HG02870 (cell line): ENCODE data around the gene PIP4K2B.
A peak's percentile ranks its signal among the peaks of the same experiment; 100 is the strongest.

ENCODE experiments used
- ATAC-seq: cut with Tn5 transposase; IDR thresholded peaks from one replicate; pipeline ENCODE4 v1.9.1; 2021; ENCODE audit warnings: mild to moderate bottlenecking, moderate library complexity; ENCODE audit not compliant: unreplicated experiment

The PIP4K2B gene

GRCh38 chr17:38779965-38780752 lies 19.2 kb downstream of the PIP4K2B start:
- ATAC-seq: no peak

GRCh38 chr17:38777641-38778250 lies 21.6 kb downstream of the PIP4K2B start:
- ATAC-seq: no peak

- ATAC-seq: no peak
Measured at GRCh38 chr17:38773258-38773657, 26.1 kb downstream of the PIP4K2B start.

GRCh38 chr17:38768417-38768816 lies 30.9 kb downstream of the PIP4K2B start:
- ATAC-seq: no peak

- ATAC-seq: no peak
Measured at GRCh38 chr17:38766341-38766740, 33.0 kb downstream of the PIP4K2B start.

GRCh38 chr17:38762231-38762630 lies 37.1 kb downstream of the PIP4K2B start:
- no peak for ATAC-seq

GRCh38 chr17:38761612-38762011 lies 37.7 kb downstream of the PIP4K2B start:
- no peak for ATAC-seq

- ATAC-seq: no peak
Measured at GRCh38 chr17:38753071-38753506, 46.3 kb downstream of the PIP4K2B start.

- peak; percentile 92 for ATAC-seq
Measured at GRCh38 chr17:38752308-38753070, 46.9 kb downstream of the PIP4K2B start, which contains the start of gene PSMB3. Gene PSMB3 (plus strand): TSS chr17:38752741. CDS start chr17:38752827, 86 bp downstream.

GRCh38 chr17:38751808-38752307 lies 47.5 kb downstream of the PIP4K2B start:
- ATAC-seq: peak; percentile 0

- no peak for ATAC-seq
Measured at GRCh38 chr17:38751144-38751807, 48.1 kb downstream of the PIP4K2B start.

GRCh38 chr17:38750312-38751121 lies 48.8 kb downstream of the PIP4K2B start:
- no peak for ATAC-seq

GRCh38 chr17:38750044-38750311 lies 49.4 kb downstream of the PIP4K2B start:
- no peak for ATAC-seq

- ATAC-seq: no peak
Measured at GRCh38 chr17:38749223-38750043, 49.9 kb downstream of the PIP4K2B start.

GRCh38 chr17:38748892-38749222 lies 50.5 kb downstream of the PIP4K2B start:
- ATAC-seq: no peak

GRCh38 chr17:38748149-38748891 lies 51.0 kb downstream of the PIP4K2B start, which contains the start of gene PCGF2:
Gene PCGF2 (minus strand): TSS chr17:38748336. CDS start chr17:38740402, 7,934 bp downstream.
- no peak for ATAC-seq

- no peak for ATAC-seq
Measured at GRCh38 chr17:38747463-38748148, 51.8 kb downstream of the PIP4K2B start.

GRCh38 chr17:38746849-38747462 lies 52.4 kb downstream of the PIP4K2B start:
- no peak for ATAC-seq
